Neural progenitor cell (in vitro differentiated cells): ENCODE data around the gene SUSD2.

Experiments
- CTCF ChIP-seq: fragments of 200-600 bp; sonication (generic); IDR thresholded peaks from 2 replicates; pipeline ENCODE4 v1.5.1; 2017; ENCODE audit warnings: antibody characterized with exemption, mild to moderate bottlenecking
- EZH2phosphoT487 ChIP-seq: fragments of 200-600 bp; sonication (generic); IDR thresholded peaks from 2 replicates; pipeline ENCODE4 v1.6.1; 2017; ENCODE audit warnings: antibody characterized with exemption

- TF ChIP-seq CTCF: no peak
- TF ChIP-seq EZH2phosphoT487: no peak
Measured at GRCh38 chr22:24147666-24148065, 33.6 kb upstream of the SUSD2 start.
